Measurements from ENCODE around the gene ARHGAP27.

DNA sequence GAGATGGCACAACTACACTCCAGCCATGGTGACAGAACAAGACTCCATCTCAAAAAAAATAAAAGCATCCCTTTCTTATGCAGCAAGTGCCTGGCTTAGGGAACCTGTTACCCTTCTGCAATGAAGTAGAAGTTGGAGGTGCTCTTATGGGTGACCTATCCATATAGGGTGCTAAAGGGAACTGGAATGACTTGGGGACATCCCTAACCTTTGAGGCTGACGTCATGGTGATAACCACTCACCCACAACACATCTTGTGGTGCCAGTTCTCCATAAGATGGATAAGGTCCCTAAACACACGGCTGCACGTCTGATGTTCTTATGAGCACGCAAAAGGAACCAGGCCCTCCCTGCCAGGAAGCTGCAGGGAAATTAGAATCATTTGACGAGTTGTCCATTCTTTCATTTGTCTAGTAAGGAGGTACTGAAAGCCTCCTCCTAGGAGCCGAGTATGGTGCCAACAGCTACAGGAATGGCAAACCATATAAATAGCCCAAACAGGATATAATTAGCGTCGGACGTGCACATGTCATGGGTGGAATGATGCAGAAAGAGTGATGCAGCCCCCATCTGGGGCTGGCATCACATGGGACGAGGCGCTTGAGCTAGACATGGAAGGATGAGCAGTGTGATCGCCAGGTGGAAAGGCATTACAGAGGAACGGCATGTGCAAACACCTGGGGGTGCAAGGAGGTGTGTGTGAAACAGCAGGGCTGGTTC lies 52.5 kb downstream of the ARHGAP27 start:
- TF ChIP-seq ZFP3 (CRISPR knock-in tag; IDR thresholded peaks at IDR 0.05) (no peak), TOX (CRISPR knock-in tag; IDR thresholded peaks at IDR 0.05; ENCODE audit: borderline replicate concordance) (no peak), ARNTL (CRISPR knock-in tag; IDR thresholded peaks at IDR 0.05; ENCODE audit: borderline replicate concordance, low read depth) (no peak), ZNF70 (CRISPR knock-in tag; IDR thresholded peaks at IDR 0.05) (no peak), ZFP30 (CRISPR knock-in tag; IDR thresholded peaks at IDR 0.05) (no peak), RARB (CRISPR knock-in tag; IDR thresholded peaks at IDR 0.05) (no peak)
- TF ChIP-seq, protein P1, sequence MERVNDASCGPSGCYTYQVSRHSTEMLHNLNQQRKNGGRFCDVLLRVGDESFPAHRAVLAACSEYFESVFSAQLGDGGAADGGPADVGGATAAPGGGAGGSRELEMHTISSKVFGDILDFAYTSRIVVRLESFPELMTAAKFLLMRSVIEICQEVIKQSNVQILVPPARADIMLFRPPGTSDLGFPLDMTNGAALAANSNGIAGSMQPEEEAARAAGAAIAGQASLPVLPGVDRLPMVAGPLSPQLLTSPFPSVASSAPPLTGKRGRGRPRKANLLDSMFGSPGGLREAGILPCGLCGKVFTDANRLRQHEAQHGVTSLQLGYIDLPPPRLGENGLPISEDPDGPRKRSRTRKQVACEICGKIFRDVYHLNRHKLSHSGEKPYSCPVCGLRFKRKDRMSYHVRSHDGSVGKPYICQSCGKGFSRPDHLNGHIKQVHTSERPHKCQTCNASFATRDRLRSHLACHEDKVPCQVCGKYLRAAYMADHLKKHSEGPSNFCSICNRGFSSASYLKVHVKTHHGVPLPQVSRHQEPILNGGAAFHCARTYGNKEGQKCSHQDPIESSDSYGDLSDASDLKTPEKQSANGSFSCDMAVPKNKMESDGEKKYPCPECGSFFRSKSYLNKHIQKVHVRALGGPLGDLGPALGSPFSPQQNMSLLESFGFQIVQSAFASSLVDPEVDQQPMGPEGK (CRISPR knock-in tag; IDR thresholded peaks at IDR 0.05; ENCODE audit: borderline replicate concordance) = no peak
